Measurements from ENCODE around the gene KIAA1217. TPM values are rescaled to one million over a fixed set of nuclear protein-coding genes. Genes with fewer than 3 reads are reported as not detected.

KIAA1217 gene
- polyA plus RNA-seq, 3 donors: 86.2 to 112 (median 93.4) TPM

GRCh38 chr10:24408365-24408764, 199.4 kb downstream of the KIAA1217 start:
- DNase-seq (ENCODE audit: extremely low read depth in 1 of 11, low read depth in 9 of 11, low spot score in 4 of 11): no peak

GRCh38 chr10:24414597-24414996, 205.7 kb downstream of the KIAA1217 start:
- DNase-seq (ENCODE audit: extremely low read depth in 1 of 11, low read depth in 9 of 11, low spot score in 4 of 11): no peak

GRCh38 chr10:24415455-24416125, 206.7 kb downstream of the KIAA1217 start:
- DNase-seq (ENCODE audit: extremely low read depth in 1 of 11, low read depth in 9 of 11, low spot score in 4 of 11): peak; percentile 17 to 57 (median 43)

GRCh38 chr10:24416248-24416647, 207.3 kb downstream of the KIAA1217 start:
- no peak for DNase-seq (ENCODE audit: extremely low read depth in 1 of 11, low read depth in 9 of 11, low spot score in 4 of 11)

GRCh38 chr10:24417053-24417452, 208.1 kb downstream of the KIAA1217 start:
- DNase-seq (ENCODE audit: extremely low read depth in 1 of 11, low read depth in 9 of 11, low spot score in 4 of 11): no peak

GRCh38 chr10:24418532-24418931, 209.6 kb downstream of the KIAA1217 start:
- no peak for DNase-seq (ENCODE audit: extremely low read depth in 1 of 11, low read depth in 9 of 11, low spot score in 4 of 11)

- DNase-seq (ENCODE audit: extremely low read depth in 1 of 11, low read depth in 9 of 11, low spot score in 4 of 11): no peak
Observed at GRCh38 chr10:24419066-24419465, 210.1 kb downstream of the KIAA1217 start.

GRCh38 chr10:24425151-24425550, 216.2 kb downstream of the KIAA1217 start:
- DNase-seq (ENCODE audit: extremely low read depth in 1 of 11, low read depth in 9 of 11, low spot score in 4 of 11): no peak

- no peak for DNase-seq (ENCODE audit: extremely low read depth in 1 of 11, low read depth in 9 of 11, low spot score in 4 of 11)
Observed at GRCh38 chr10:24427678-24428409, 218.9 kb downstream of the KIAA1217 start.

- no peak for DNase-seq (ENCODE audit: extremely low read depth in 1 of 11, low read depth in 9 of 11, low spot score in 4 of 11)
Observed at GRCh38 chr10:24428410-24428782, 219.5 kb downstream of the KIAA1217 start.

GRCh38 chr10:24430591-24430990, 221.7 kb downstream of the KIAA1217 start:
- no peak for DNase-seq (ENCODE audit: extremely low read depth in 1 of 11, low read depth in 9 of 11, low spot score in 4 of 11)

GRCh38 chr10:24432478-24433416, 223.8 kb downstream of the KIAA1217 start:
- no peak for DNase-seq (ENCODE audit: extremely low read depth in 1 of 11, low read depth in 9 of 11, low spot score in 4 of 11)

- DNase-seq (ENCODE audit: extremely low read depth in 1 of 11, low read depth in 9 of 11, low spot score in 4 of 11): no peak
Observed at GRCh38 chr10:24433705-24434104, 224.8 kb downstream of the KIAA1217 start.

GRCh38 chr10:24434961-24435360, 226.0 kb downstream of the KIAA1217 start:
- DNase-seq (ENCODE audit: extremely low read depth in 1 of 11, low read depth in 9 of 11, low spot score in 4 of 11): no peak

- DNase-seq (ENCODE audit: extremely low read depth in 1 of 11, low read depth in 9 of 11, low spot score in 4 of 11): no peak
Observed at GRCh38 chr10:24435374-24435773, 226.4 kb downstream of the KIAA1217 start.

- no peak for DNase-seq (ENCODE audit: extremely low read depth in 1 of 11, low read depth in 9 of 11, low spot score in 4 of 11)
Observed at GRCh38 chr10:24437302-24437701, 228.4 kb downstream of the KIAA1217 start.

GRCh38 chr10:24438800-24439199, 229.9 kb downstream of the KIAA1217 start:
- no peak for DNase-seq (ENCODE audit: extremely low read depth in 1 of 11, low read depth in 9 of 11, low spot score in 4 of 11)

GRCh38 chr10:24439935-24440334, 231.0 kb downstream of the KIAA1217 start:
- DNase-seq (ENCODE audit: extremely low read depth in 1 of 11, low read depth in 9 of 11, low spot score in 4 of 11): no peak

All from renal cortex interstitium (tissue), 11 donors.